HG03045 (cell line): Measurements from ENCODE around the gene RAB34.

Source experiments
- ATAC-seq: cut with Tn5 transposase; IDR thresholded peaks from one replicate; pipeline ENCODE4 v1.9.1; 2021; ENCODE audit warnings: mild to moderate bottlenecking, moderate library complexity; ENCODE audit not compliant: unreplicated experiment

The RAB34 gene

GRCh38 chr17:28712705-28713415 is 4.8 kb downstream of the RAB34 start:
- no peak for ATAC-seq

- no peak for ATAC-seq
Measured at GRCh38 chr17:28712032-28712704, 5.5 kb downstream of the RAB34 start.

- peak; percentile 33 for ATAC-seq
Measured at GRCh38 chr17:28711723-28712031, 6.0 kb downstream of the RAB34 start, which contains the start of gene PROCA1. Gene PROCA1 (minus strand): TSS chr17:28711888. CDS start chr17:28711660, 228 bp downstream.

- ATAC-seq, result peak; percentile 80
Measured at GRCh38 chr17:28710861-28711722, 6.6 kb downstream of the RAB34 start.

GRCh38 chr17:28707339-28707720 is 10.3 kb downstream of the RAB34 start:
- no peak for ATAC-seq

GRCh38 chr17:28706471-28707338 is 11.0 kb downstream of the RAB34 start:
- ATAC-seq, result no peak

- no peak for ATAC-seq
Measured at GRCh38 chr17:28705728-28706334, 11.8 kb downstream of the RAB34 start.

- ATAC-seq, result no peak
Measured at GRCh38 chr17:28705074-28705659, 12.5 kb downstream of the RAB34 start.

GRCh38 chr17:28704219-28704858 is 13.3 kb downstream of the RAB34 start:
- ATAC-seq, result no peak

GRCh38 chr17:28703552-28704218 is 14.0 kb downstream of the RAB34 start:
- no peak for ATAC-seq

- ATAC-seq, result no peak
Measured at GRCh38 chr17:28702752-28703150, 14.9 kb downstream of the RAB34 start.

- no peak for ATAC-seq
Measured at GRCh38 chr17:28702026-28702751, 15.5 kb downstream of the RAB34 start.

GRCh38 chr17:28700830-28701492 is 16.7 kb downstream of the RAB34 start:
- ATAC-seq, result no peak

GRCh38 chr17:28700278-28700677 is 17.4 kb downstream of the RAB34 start:
- ATAC-seq, result no peak

GRCh38 chr17:28698253-28698941 is 19.3 kb downstream of the RAB34 start:
- no peak for ATAC-seq

GRCh38 chr17:28693869-28694268 is 23.8 kb downstream of the RAB34 start:
- ATAC-seq, result no peak

GRCh38 chr17:28689011-28689410 is 28.7 kb downstream of the RAB34 start:
- no peak for ATAC-seq
